K562 (cell line): Measurements from ENCODE around the gene SDK1. TPM values are rescaled to one million over a fixed set of nuclear protein-coding genes. Genes with fewer than 3 reads are reported as not detected.

Experiments
- ARID1B ChIP-seq: fragments of 450-650 bp; IDR thresholded peaks from 2 replicates; pipeline ENCODE4 v1.6.1; 2016; ENCODE audit warnings: antibody characterized with exemption, mild to moderate bottlenecking, inconsistent platforms
- ATF1 ChIP-seq, 2 experiments: fragments of 450-650 bp in 1 of 2; IDR thresholded peaks; 2 replicates each; pipeline ENCODE4 v1.6.1; 2016; ENCODE audit warnings: missing compliant biosample characterization in 1 of 2, missing genetic modification characterization in 1 of 2
- CBFA2T3 ChIP-seq: fragments of 450-650 bp; IDR thresholded peaks from 2 replicates; pipeline ENCODE4 v1.6.1; 2017
- ETV5 ChIP-seq: sonication (generic); formaldehyde crosslinking; IDR thresholded peaks from 2 replicates; pipeline ENCODE4 v1.4.0; 2020; ENCODE audit warnings: low read depth, mild to moderate bottlenecking, missing genetic modification reagents
- MCM7 ChIP-seq, 2 experiments: fragments of 450-650 bp; IDR thresholded peaks; 2 replicates each; pipeline ENCODE4 v1.6.1; 2016 to 2018
- POLR3A ChIP-seq: IDR thresholded peaks from 2 replicates; pipeline ENCODE4 v1.6.1; 2011; ENCODE audit warnings: borderline replicate concordance, mild to moderate bottlenecking, moderate library complexity; ENCODE audit not compliant: insufficient read length, insufficient read depth; ENCODE audit errors: extremely low read depth
- SREBF2 ChIP-seq: sonication (generic); formaldehyde crosslinking; IDR thresholded peaks from 2 replicates; pipeline ENCODE4 v1.4.0; 2020; ENCODE audit warnings: mild to moderate bottlenecking, missing genetic modification reagents
- TAL1 ChIP-seq: fragments of 450-650 bp; IDR thresholded peaks from 2 replicates; pipeline ENCODE4 v1.6.1; 2016; ENCODE audit warnings: mild to moderate bottlenecking
- XRCC4 ChIP-seq: IDR thresholded peaks from one replicate; pipeline ENCODE4 v1.6.1; 2011; ENCODE audit not compliant: insufficient read depth, insufficient read length; ENCODE audit errors: extremely low read depth
- ZFX ChIP-seq: sonication (generic); formaldehyde crosslinking; IDR thresholded peaks from 2 replicates; pipeline ENCODE4 v1.8.0; 2022; ENCODE audit warnings: mild to moderate bottlenecking, missing genetic modification reagents, moderate library complexity
- ZKSCAN3 ChIP-seq: fragments of 250-450 bp; sonication (Bioruptor Pico); IDR thresholded peaks from 2 replicates; pipeline ENCODE4 v1.4.0; 2020
- ZNF384 ChIP-seq: IDR thresholded peaks from 2 replicates; pipeline ENCODE4 v1.6.1; 2012; ENCODE audit warnings: low read depth, low read length, improper control_type of control experiment
- ZNF830 ChIP-seq: fragments of 250-450 bp; sonication (Bioruptor Pico); IDR thresholded peaks from 2 replicates; pipeline ENCODE4 v1.5.0; 2021; ENCODE audit warnings: mild to moderate bottlenecking
- polyA plus RNA-seq, 8 experiments: library from polyadenylated mRNA; depleted of rRNA in 4 of 8; stranded (reverse) in 5 of 8; unstranded in 3 of 8; fragments of >200 nt; fragmentation: Nextera tagmentation in 2 of 8; fragmentation: Illumina TruSeq in 1 of 8; extraction: Ambion mirVana in 2 of 8; extraction: Trizol in 1 of 8; gene quantifications; 2 replicates each; pipeline versions ENCODE4 v1.2.1 to v1.2.3, GENCODE V29; 2011 to 2014; ENCODE audit warnings: inconsistent platforms in 1 of 8, missing spikeins in 1 of 8
- total RNA-seq, 7 experiments: library from RNA; depleted of rRNA in 6 of 7; stranded (reverse); fragments of >200 nt in 6 of 7; fragmentation: Illumina TruSeq in 2 of 7; extraction: Trizol in 2 of 7; gene quantifications; 2 replicates each; pipeline versions ENCODE4 v1.2.1 to v1.2.3, GENCODE V29; 2011 to 2021; ENCODE audit warnings: low replicate concordance in 1 of 7
- TF ChIP-seq, protein P1 (sequence below), 2 experiments: fragments of 450-650 bp in 1 of 2; IDR thresholded peaks; 2 replicates each; pipeline ENCODE4 v1.6.1; 2011 to 2017; ENCODE audit warnings: low read depth in 2 of 2, antibody characterized with exemption in 1 of 2, borderline replicate concordance in 1 of 2, low read length in 1 of 2, mild to moderate bottlenecking in 1 of 2, mixed read lengths in 1 of 2; ENCODE audit not compliant: control insufficient read depth in 1 of 2
- TF ChIP-seq, protein P2 (sequence below): fragments of 450-650 bp; IDR thresholded peaks from 2 replicates; pipeline ENCODE4 v1.6.1; 2016; ENCODE audit warnings: missing biosample characterization, missing genetic modification characterization
- TF ChIP-seq, protein P3 (sequence below): fragments of 450-650 bp; formaldehyde crosslinking; IDR thresholded peaks from 2 replicates; pipeline ENCODE4 v1.4.0; 2020; ENCODE audit warnings: mild to moderate bottlenecking, mixed read lengths
- TF ChIP-seq, protein P4 (sequence below): sonication (generic); formaldehyde crosslinking; IDR thresholded peaks from 2 replicates; pipeline ENCODE4 v1.8.1; 2023; ENCODE audit warnings: missing genetic modification reagents, mild to moderate bottlenecking, borderline replicate concordance

The SDK1 gene
- total and polyA plus RNA-seq, 9 of the 15 experiments (the other 6 are each of a cell fraction or from before 2014, with no cell fraction given) = 0.16 TPM; not detected in 8

DNA sequence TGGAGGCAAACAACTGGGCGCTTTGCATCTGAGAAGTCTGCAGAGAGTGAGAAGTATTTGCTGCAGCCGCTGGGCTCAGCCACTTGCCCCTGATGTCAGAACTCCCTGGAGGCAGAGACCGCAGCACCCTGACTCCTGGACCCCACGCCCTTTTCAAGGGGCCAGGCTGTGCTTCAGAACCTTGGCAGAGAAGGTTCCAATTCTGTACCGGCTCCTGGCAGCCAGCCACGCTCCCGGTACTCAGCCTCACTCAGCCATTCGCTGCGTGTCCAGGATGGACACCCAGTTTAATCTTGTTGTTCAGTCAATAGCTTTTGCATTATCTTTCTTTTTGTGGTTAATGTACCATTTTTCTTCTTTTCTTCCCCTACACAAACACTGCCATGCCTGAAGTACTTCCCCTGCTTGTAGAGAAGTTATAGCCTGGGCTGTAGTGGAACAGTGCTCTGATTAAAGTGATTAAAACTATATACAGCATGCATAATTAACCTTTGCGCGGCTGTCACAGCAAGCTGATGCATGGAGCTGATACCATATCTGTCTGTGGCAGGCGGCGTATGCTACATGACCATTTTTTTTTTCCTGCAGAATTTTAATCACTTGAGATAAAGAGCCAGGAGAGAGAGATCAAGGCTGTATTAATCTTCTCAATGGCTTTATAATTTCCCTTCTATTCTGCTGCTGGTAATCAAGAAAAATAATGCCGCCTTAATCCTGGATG is 578.5 kb downstream of the SDK1 start (continued):
- TF ChIP-seq, protein P1, sequence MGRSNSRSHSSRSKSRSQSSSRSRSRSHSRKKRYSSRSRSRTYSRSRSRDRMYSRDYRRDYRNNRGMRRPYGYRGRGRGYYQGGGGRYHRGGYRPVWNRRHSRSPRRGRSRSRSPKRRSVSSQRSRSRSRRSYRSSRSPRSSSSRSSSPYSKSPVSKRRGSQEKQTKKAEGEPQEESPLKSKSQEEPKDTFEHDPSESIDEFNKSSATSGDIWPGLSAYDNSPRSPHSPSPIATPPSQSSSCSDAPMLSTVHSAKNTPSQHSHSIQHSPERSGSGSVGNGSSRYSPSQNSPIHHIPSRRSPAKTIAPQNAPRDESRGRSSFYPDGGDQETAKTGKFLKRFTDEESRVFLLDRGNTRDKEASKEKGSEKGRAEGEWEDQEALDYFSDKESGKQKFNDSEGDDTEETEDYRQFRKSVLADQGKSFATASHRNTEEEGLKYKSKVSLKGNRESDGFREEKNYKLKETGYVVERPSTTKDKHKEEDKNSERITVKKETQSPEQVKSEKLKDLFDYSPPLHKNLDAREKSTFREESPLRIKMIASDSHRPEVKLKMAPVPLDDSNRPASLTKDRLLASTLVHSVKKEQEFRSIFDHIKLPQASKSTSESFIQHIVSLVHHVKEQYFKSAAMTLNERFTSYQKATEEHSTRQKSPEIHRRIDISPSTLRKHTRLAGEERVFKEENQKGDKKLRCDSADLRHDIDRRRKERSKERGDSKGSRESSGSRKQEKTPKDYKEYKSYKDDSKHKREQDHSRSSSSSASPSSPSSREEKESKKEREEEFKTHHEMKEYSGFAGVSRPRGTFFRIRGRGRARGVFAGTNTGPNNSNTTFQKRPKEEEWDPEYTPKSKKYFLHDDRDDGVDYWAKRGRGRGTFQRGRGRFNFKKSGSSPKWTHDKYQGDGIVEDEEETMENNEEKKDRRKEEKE (IDR thresholded peaks at IDR 0.05; ENCODE audit: borderline replicate concordance in 1 of 2, control insufficient read depth in 1 of 2, low read depth in 2 of 2, low read length in 1 of 2) = no peak
- TF ChIP-seq CBFA2T3 (peak; percentile 58), SREBF2 (CRISPR knock-in tag) (no peak), MCM7 (IDR thresholded peaks at IDR 0.05) (no peak), ARID1B (peak; percentile 73), ZNF830 (no peak), XRCC4 (no peak), ETV5 (CRISPR knock-in tag) (no peak), TAL1 (peak; percentile 76), ZFX (CRISPR knock-in tag) (no peak), ZNF384 (peak; percentile 65; the same call in 1 of the 2 replicates), ATF1 (CRISPR knock-in tag; IDR thresholded peaks at IDR 0.05) (no peak), ATF1 (tag; IDR thresholded peaks at IDR 0.05) (no peak), POLR3A (no peak), ZKSCAN3 (CRISPR knock-in tag) (no peak)
- TF ChIP-seq, protein P2, sequence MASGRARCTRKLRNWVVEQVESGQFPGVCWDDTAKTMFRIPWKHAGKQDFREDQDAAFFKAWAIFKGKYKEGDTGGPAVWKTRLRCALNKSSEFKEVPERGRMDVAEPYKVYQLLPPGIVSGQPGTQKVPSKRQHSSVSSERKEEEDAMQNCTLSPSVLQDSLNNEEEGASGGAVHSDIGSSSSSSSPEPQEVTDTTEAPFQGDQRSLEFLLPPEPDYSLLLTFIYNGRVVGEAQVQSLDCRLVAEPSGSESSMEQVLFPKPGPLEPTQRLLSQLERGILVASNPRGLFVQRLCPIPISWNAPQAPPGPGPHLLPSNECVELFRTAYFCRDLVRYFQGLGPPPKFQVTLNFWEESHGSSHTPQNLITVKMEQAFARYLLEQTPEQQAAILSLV = no peak
- TF ChIP-seq, protein P3, sequence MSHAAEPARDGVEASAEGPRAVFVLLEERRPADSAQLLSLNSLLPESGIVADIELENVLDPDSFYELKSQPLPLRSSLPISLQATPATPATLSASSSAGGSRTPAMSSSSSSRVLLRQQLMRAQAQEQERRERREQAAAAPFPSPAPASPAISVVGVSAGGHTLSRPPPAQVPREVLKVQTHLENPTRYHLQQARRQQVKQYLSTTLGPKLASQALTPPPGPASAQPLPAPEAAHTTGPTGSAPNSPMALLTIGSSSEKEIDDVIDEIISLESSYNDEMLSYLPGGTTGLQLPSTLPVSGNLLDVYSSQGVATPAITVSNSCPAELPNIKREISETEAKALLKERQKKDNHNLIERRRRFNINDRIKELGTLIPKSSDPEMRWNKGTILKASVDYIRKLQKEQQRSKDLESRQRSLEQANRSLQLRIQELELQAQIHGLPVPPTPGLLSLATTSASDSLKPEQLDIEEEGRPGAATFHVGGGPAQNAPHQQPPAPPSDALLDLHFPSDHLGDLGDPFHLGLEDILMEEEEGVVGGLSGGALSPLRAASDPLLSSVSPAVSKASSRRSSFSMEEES (CRISPR knock-in tag) = no peak
- TF ChIP-seq, protein P4, sequence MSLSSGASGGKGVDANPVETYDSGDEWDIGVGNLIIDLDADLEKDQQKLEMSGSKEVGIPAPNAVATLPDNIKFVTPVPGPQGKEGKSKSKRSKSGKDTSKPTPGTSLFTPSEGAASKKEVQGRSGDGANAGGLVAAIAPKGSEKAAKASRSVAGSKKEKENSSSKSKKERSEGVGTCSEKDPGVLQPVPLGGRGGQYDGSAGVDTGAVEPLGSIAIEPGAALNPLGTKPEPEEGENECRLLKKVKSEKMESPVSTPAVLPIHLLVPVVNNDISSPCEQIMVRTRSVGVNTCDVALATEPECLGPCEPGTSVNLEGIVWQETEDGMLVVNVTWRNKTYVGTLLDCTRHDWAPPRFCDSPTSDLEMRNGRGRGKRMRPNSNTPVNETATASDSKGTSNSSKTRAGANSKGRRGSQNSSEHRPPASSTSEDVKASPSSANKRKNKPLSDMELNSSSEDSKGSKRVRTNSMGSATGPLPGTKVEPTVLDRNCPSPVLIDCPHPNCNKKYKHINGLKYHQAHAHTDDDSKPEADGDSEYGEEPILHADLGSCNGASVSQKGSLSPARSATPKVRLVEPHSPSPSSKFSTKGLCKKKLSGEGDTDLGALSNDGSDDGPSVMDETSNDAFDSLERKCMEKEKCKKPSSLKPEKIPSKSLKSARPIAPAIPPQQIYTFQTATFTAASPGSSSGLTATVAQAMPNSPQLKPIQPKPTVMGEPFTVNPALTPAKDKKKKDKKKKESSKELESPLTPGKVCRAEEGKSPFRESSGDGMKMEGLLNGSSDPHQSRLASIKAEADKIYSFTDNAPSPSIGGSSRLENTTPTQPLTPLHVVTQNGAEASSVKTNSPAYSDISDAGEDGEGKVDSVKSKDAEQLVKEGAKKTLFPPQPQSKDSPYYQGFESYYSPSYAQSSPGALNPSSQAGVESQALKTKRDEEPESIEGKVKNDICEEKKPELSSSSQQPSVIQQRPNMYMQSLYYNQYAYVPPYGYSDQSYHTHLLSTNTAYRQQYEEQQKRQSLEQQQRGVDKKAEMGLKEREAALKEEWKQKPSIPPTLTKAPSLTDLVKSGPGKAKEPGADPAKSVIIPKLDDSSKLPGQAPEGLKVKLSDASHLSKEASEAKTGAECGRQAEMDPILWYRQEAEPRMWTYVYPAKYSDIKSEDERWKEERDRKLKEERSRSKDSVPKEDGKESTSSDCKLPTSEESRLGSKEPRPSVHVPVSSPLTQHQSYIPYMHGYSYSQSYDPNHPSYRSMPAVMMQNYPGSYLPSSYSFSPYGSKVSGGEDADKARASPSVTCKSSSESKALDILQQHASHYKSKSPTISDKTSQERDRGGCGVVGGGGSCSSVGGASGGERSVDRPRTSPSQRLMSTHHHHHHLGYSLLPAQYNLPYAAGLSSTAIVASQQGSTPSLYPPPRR = no peak
